K562 (cell line): ENCODE measurements around the gene DELE1. TPM values are rescaled to one million over a fixed set of nuclear protein-coding genes. Genes with fewer than 3 reads are reported as not detected.

Source experiments
- MBD1 ChIP-seq: fragments of 250-450 bp; sonication (Bioruptor Pico); IDR thresholded peaks from 2 replicates; pipeline ENCODE4 v1.8.0; 2022; ENCODE audit warnings: inconsistent platforms
- MTA1 ChIP-seq: fragments of 450-650 bp; IDR thresholded peaks from 2 replicates; pipeline ENCODE4 v1.6.1; 2017; ENCODE audit warnings: borderline replicate concordance
- RBFOX2 ChIP-seq: fragments of 200-400 bp; formaldehyde crosslinking; IDR thresholded peaks from 2 replicates; pipeline ENCODE4 v1.6.1; 2017; ENCODE audit warnings: low read depth, mild to moderate bottlenecking, low read length, moderate library complexity
- SPI1 ChIP-seq: IDR thresholded peaks from 2 replicates; pipeline ENCODE4 v1.6.1; 2011; ENCODE audit warnings: low read depth, low read length, control low read depth, borderline replicate concordance
- STAT5B ChIP-seq: fragments of 250-450 bp; sonication (Bioruptor Pico); IDR thresholded peaks from 2 replicates; pipeline ENCODE4 v1.8.0; 2021; ENCODE audit warnings: mild to moderate bottlenecking, inconsistent platforms
- TAF9B ChIP-seq: fragments of 450-650 bp; IDR thresholded peaks from 2 replicates; pipeline ENCODE4 v1.6.1; 2018; ENCODE audit warnings: mild to moderate bottlenecking; ENCODE audit not compliant: partially characterized antibody
- TCF7L2 ChIP-seq: fragments of 150-350 bp; IDR thresholded peaks from 2 replicates; pipeline ENCODE4 v1.6.1; 2016; ENCODE audit warnings: low read depth, mild to moderate bottlenecking, low read length, moderate library complexity
- ZNF124 ChIP-seq: sonication (generic); formaldehyde crosslinking; IDR thresholded peaks from 2 replicates; pipeline ENCODE4 v1.8.1; 2022; ENCODE audit warnings: missing genetic modification reagents
- ZNF280A ChIP-seq: fragments of 450-650 bp; IDR thresholded peaks from 2 replicates; pipeline ENCODE4 v1.6.1; 2018; ENCODE audit warnings: mild to moderate bottlenecking, low read depth; ENCODE audit not compliant: partially characterized antibody
- ZNF395 ChIP-seq: fragments of 200-800 bp; sonication (Bioruptor generic); IDR thresholded peaks from 2 replicates; pipeline ENCODE4 v1.6.1; 2017; ENCODE audit warnings: missing genetic modification characterization, missing compliant biosample characterization
- ZNF583 ChIP-seq: fragments of 250-450 bp; sonication (Bioruptor Pico); IDR thresholded peaks from 2 replicates; pipeline ENCODE4 v1.4.0; 2020
- ZNF586 ChIP-seq: fragments of 450-650 bp; formaldehyde crosslinking; conservative IDR thresholded peaks from 2 replicates; pipeline ENCODE4 v1.4.0; 2020; ENCODE audit warnings: mild to moderate bottlenecking, moderate library complexity
- ZZZ3 ChIP-seq: fragments of 450-650 bp; IDR thresholded peaks from 2 replicates; pipeline ENCODE4 v1.6.1; 2016; ENCODE audit warnings: antibody characterized with exemption, mild to moderate bottlenecking, moderate library complexity
- polyA plus RNA-seq, 8 experiments: library from polyadenylated mRNA; depleted of rRNA in 4 of 8; stranded (reverse) in 5 of 8; unstranded in 3 of 8; fragments of >200 nt; fragmentation: Nextera tagmentation in 2 of 8; fragmentation: Illumina TruSeq in 1 of 8; extraction: Ambion mirVana in 2 of 8; extraction: Trizol in 1 of 8; gene quantifications; 2 replicates each; pipeline versions ENCODE4 v1.2.1 to v1.2.3, GENCODE V29; 2011 to 2014; ENCODE audit warnings: inconsistent platforms in 1 of 8, missing spikeins in 1 of 8
- total RNA-seq, 7 experiments: library from RNA; depleted of rRNA in 6 of 7; stranded (reverse); fragments of >200 nt in 6 of 7; fragmentation: Illumina TruSeq in 2 of 7; extraction: Trizol in 2 of 7; gene quantifications; 2 replicates each; pipeline versions ENCODE4 v1.2.1 to v1.2.3, GENCODE V29; 2011 to 2021; ENCODE audit warnings: low replicate concordance in 1 of 7

The DELE1 gene
- total and polyA plus RNA-seq, 9 of the 15 experiments (the other 6 are each of a cell fraction or from before 2014, with no cell fraction given) = 16.6 to 74.4 (median 49.8) TPM

GRCh38 chr5:141875795-141876627 lies 47.7 kb upstream of the DELE1 start (continued):
- TF ChIP-seq MTA1 (no peak), ZNF280A (no peak), TAF9B (no peak), MBD1 (CRISPR knock-in tag) (no peak), TCF7L2 (no peak), ZNF583 (CRISPR knock-in tag) (no peak), RBFOX2 (peak; percentile 72), STAT5B (CRISPR knock-in tag) (no peak), ZNF124 (CRISPR knock-in tag) (no peak), ZZZ3 (no peak), ZNF586 (CRISPR knock-in tag) (no peak), SPI1 (no peak), ZNF395 (CRISPR knock-in tag) (no peak)
